BLaER1 (cell line): ENCODE results near the gene ITSN1.
"Not testable (repeated sequence)": the region's sequence is repeated elsewhere in the genome, so short reads cannot be mapped to it uniquely, and the experiment has no call there.

Experiments used
- H3K27ac ChIP-seq: shearing (Covaris generic); formaldehyde crosslinking; 2 replicates; pipeline ENCODE4 v1.8.1; 2022
- H3K27me3 ChIP-seq: shearing (Covaris generic); formaldehyde crosslinking; 2 replicates; pipeline ENCODE4 v1.8.1; 2022
- H3K36me3 ChIP-seq: shearing (Covaris generic); formaldehyde crosslinking; 2 replicates; pipeline ENCODE4 v1.8.1; 2022
- H3K4me1 ChIP-seq: shearing (Covaris generic); formaldehyde crosslinking; 2 replicates; pipeline ENCODE4 v1.8.1; 2022
- H3K4me2 ChIP-seq: shearing (Covaris generic); formaldehyde crosslinking; 2 replicates; pipeline ENCODE4 v1.8.1; 2022
- H3K4me3 ChIP-seq: shearing (Covaris generic); formaldehyde crosslinking; 2 replicates; pipeline ENCODE4 v1.8.1; 2022
- H3K9ac ChIP-seq: shearing (Covaris generic); formaldehyde crosslinking; 2 replicates; pipeline ENCODE4 v1.8.1; 2022
- H3K9me3 ChIP-seq: shearing (Covaris generic); formaldehyde crosslinking; 2 replicates; pipeline ENCODE4 v1.8.1; 2022
- H4K20me1 ChIP-seq: shearing (Covaris generic); formaldehyde crosslinking; 2 replicates; pipeline ENCODE4 v1.8.1; 2022
- Cebpa-rat ChIP-seq: shearing (Covaris generic); IDR thresholded peaks from 2 replicates; pipeline ENCODE4 v1.8.1; 2022

Gene ITSN1

DNA sequence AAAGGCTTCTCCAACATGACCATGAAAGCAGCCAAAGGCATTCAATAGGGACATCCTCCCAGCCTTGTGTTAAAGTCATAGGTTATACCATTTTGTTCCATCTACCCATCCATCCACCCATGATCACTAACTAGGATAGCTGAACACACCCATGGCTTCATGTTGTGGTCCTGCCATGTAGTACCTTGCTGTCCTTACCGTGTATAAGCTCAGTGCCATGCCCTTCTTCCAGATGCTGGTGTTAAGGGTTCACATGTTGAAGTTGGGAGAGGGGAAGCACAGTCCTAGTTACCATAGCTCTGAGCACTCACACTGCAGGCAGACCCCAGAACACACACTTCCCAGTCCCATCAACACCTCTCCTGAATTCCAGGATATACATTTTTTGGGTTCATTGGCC, 221.8 kb downstream of the ITSN1 start:
- Histone ChIP-seq H3K4me1 (no peaks in the 10 kb centered on the region), H3K36me3 (no peaks in the 10 kb centered on the region), H3K4me3 (no peak overlapping the region), H3K27me3 (no peaks in the 10 kb centered on the region), H3K9me3 (no peaks in the 10 kb centered on the region), H3K9ac (no peak overlapping the region), H3K27ac (no peak overlapping the region), H4K20me1 (no peaks in the 10 kb centered on the region), H3K4me2 (no peak overlapping the region)
- no peak for TF ChIP-seq Cebpa-rat

DNA sequence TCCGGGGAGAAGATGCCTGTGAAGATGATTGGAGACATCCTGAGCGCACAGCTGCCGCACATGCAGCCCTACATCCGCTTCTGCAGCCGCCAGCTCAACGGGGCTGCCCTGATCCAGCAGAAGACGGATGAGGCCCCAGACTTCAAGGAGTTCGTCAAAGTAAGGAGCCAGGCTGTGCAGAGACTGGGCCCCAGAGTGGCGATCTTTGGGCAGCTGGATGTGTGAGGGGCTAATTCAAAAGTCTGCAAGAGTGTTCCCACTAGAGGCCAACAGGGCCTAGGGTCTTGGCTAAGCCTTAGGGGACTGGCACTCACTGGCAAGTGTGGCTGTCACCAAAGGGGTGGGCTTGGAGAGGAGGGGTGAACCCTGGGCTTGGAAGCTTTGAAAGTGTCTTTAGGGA, 222.9 kb downstream of the ITSN1 start:
- no peak for TF ChIP-seq Cebpa-rat
- H3K9ac ChIP-seq, result no peak overlapping the region
- H3K27me3 ChIP-seq, result no peaks in the 10 kb centered on the region
- H3K4me3 ChIP-seq, result no peak overlapping the region
- H4K20me1 ChIP-seq, result no peaks in the 10 kb centered on the region
- no peak overlapping the region for H3K4me2 ChIP-seq
- H3K4me1 ChIP-seq, result no peaks in the 10 kb centered on the region
- no peak overlapping the region for H3K27ac ChIP-seq
- H3K36me3 ChIP-seq, result no peaks in the 10 kb centered on the region
- no peaks in the 10 kb centered on the region for H3K9me3 ChIP-seq

GRCh38 chr21:33865996-33866575, 223.8 kb downstream of the ITSN1 start:
- no peak overlapping the region for H3K4me3 ChIP-seq
- no peaks in the 10 kb centered on the region for H3K27me3 ChIP-seq
- no peaks in the 10 kb centered on the region for H3K4me1 ChIP-seq
- TF ChIP-seq Cebpa-rat, result no peak
- H3K27ac ChIP-seq, result no peak overlapping the region
- no peak overlapping the region for H3K4me2 ChIP-seq
- no peaks in the 10 kb centered on the region for H3K9me3 ChIP-seq
- H4K20me1 ChIP-seq, result no peaks in the 10 kb centered on the region
- H3K9ac ChIP-seq, result no peak overlapping the region
- no peaks in the 10 kb centered on the region for H3K36me3 ChIP-seq

DNA sequence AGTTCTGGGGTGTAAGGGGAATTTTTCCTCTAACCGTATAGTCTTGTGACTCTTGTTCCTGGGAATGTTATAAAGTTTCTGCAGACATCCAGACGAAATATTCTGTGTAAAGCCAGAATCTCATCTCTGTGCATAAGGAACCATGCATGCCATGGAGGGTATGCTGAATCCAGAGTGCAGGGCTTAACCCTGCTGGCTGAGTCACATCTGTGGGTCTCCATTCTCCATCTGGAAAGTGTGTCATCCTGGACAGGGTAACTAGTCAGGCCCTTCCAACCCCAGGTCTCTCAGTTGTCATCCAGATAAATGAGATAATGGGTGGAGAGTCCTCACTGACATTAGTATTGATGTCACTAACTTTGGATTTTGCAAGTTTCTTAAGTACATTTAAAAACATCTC, 224.5 kb downstream of the ITSN1 start:
- no peaks in the 10 kb centered on the region for H4K20me1 ChIP-seq
- H3K27me3 ChIP-seq, result no peaks in the 10 kb centered on the region
- H3K27ac ChIP-seq, result no peak overlapping the region
- H3K9me3 ChIP-seq, result no peaks in the 10 kb centered on the region
- no peak for TF ChIP-seq Cebpa-rat
- no peak overlapping the region for H3K4me3 ChIP-seq
- no peak overlapping the region for H3K9ac ChIP-seq
- no peaks in the 10 kb centered on the region for H3K4me1 ChIP-seq
- H3K4me2 ChIP-seq, result no peak overlapping the region
- no peaks in the 10 kb centered on the region for H3K36me3 ChIP-seq

GRCh38 chr21:33867868-33868267, 225.6 kb downstream of the ITSN1 start:
- H3K4me2 ChIP-seq, H3K9ac ChIP-seq, H3K36me3 ChIP-seq, H3K27ac ChIP-seq, H4K20me1 ChIP-seq, H3K27me3 ChIP-seq, H3K9me3 ChIP-seq, H3K4me3 ChIP-seq, H3K4me1 ChIP-seq: not testable (repeated sequence)

GRCh38 chr21:33869873-33870272, 227.6 kb downstream of the ITSN1 start:
- Histone ChIP-seq H3K4me2 (no peak overlapping the region), H3K9ac (no peak overlapping the region), H4K20me1 (no peaks in the 10 kb centered on the region), H3K27me3 (no peaks in the 10 kb centered on the region), H3K4me1 (no peaks in the 10 kb centered on the region), H3K36me3 (no peaks in the 10 kb centered on the region), H3K4me3 (no peak overlapping the region), H3K9me3 (no peaks in the 10 kb centered on the region), H3K27ac (no peak overlapping the region)
- TF ChIP-seq Cebpa-rat, result no peak

DNA sequence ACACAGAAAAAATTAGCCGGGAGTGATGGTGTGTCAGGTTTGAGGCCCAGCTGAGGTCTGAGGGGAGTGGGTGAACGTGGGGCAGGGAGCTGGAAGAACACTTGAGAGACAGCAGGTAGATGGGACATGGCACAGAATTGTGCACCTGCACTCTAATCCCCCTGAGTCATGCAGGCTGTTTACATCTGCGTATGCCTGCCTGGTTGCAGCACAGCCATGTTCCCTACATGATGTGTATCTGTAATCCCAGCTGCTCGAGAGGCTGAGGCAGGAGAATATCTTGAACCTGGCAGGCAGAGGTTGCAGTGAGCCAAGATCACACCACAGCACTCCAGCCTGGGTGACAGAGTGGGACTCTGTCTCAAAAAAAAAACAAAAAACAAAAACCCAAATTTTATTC, 228.5 kb downstream of the ITSN1 start:
- H3K9me3 ChIP-seq, result no peaks in the 10 kb centered on the region
- no peak overlapping the region for H3K4me3 ChIP-seq
- no peaks in the 10 kb centered on the region for H4K20me1 ChIP-seq
- no peaks in the 10 kb centered on the region for H3K4me1 ChIP-seq
- H3K36me3 ChIP-seq, result no peaks in the 10 kb centered on the region
- TF ChIP-seq Cebpa-rat, result no peak
- no peak overlapping the region for H3K27ac ChIP-seq
- H3K4me2 ChIP-seq, result no peak overlapping the region
- H3K9ac ChIP-seq, result no peak overlapping the region
- H3K27me3 ChIP-seq, result no peaks in the 10 kb centered on the region

- H3K4me2 ChIP-seq, result no peak overlapping the region
- no peaks in the 10 kb centered on the region for H3K27me3 ChIP-seq
- no peak overlapping the region for H3K9ac ChIP-seq
- no peak overlapping the region for H3K27ac ChIP-seq
- no peaks in the 10 kb centered on the region for H4K20me1 ChIP-seq
- no peaks in the 10 kb centered on the region for H3K4me1 ChIP-seq
- no peaks in the 10 kb centered on the region for H3K9me3 ChIP-seq
- H3K4me3 ChIP-seq, result no peak overlapping the region
- H3K36me3 ChIP-seq, result no peaks in the 10 kb centered on the region
- TF ChIP-seq Cebpa-rat, result no peak
These were observed 228.9 kb downstream of the ITSN1 start for GRCh38 chr21:33871171-33871570.

DNA sequence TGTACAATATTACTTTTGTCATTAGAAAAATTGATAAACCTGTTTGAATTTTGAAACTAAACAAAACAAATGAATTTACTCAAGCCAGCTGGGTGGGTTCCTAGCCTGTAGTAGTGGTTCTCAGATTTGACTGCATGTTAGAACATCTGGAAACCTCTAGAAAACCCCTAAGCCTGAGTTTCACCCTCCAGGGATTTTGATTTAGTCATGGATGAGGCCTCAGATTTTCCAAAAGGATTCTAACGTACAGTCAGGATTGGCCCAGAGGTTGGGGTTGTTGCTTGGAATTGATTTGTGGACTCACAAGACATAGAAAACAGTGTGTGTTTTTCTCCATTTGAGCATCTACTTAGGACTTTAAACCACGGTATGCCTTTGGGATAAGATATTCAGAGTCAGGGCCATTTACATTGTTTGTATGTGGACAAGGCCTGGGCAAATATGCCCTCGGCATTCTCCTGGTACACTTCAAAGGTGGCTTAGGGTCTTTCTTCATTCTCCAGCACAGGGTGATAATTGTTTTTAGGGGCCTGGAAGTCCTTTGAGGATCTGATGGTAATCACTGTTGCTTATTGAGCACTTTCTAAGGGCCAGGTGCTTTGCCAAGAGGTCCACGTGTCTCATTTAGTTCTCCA, 230.7 kb downstream of the ITSN1 start:
- Histone ChIP-seq H3K4me2 (no peak overlapping the region), H3K9ac (no peak overlapping the region), H4K20me1 (no peaks in the 10 kb centered on the region), H3K36me3 (no peaks in the 10 kb centered on the region), H3K9me3 (no peaks in the 10 kb centered on the region), H3K27me3 (no peaks in the 10 kb centered on the region), H3K4me3 (no peak overlapping the region), H3K27ac (no peak overlapping the region), H3K4me1 (no peaks in the 10 kb centered on the region)
- TF ChIP-seq Cebpa-rat, result no peak

DNA sequence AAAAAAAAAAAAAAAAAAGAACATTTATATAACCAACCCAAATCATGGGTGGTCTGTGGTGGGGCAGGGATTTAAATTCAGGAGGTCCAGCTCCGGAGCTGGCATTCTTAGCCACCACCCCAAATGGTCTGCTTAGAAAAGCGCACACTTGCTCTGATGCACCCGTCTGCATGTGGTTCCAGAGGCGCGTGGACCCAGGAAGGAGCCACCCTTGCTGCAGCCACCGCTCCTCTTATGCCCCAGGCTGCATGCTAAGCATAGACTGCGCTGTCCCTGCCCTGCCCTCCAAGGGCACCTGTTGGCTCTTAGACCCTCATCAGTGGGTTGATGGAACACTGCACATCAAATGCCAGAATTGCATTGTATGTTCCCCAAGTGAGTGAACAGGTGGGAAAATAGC, 231.9 kb downstream of the ITSN1 start:
- no peaks in the 10 kb centered on the region for H3K27me3 ChIP-seq
- no peak overlapping the region for H3K9ac ChIP-seq
- H3K4me1 ChIP-seq, result no peaks in the 10 kb centered on the region

More for the DNA sequence above, 231.9 kb downstream of the ITSN1 start:
- Histone ChIP-seq H3K4me3 (no peak overlapping the region), H4K20me1 (no peaks in the 10 kb centered on the region), H3K36me3 (no peaks in the 10 kb centered on the region), H3K27ac (no peak overlapping the region), H3K9me3 (no peaks in the 10 kb centered on the region), H3K4me2 (no peak overlapping the region)
- no peak for TF ChIP-seq Cebpa-rat
